Measurements from ENCODE around the gene DNAH14. TPM values are rescaled to one million over a fixed set of nuclear protein-coding genes. Genes with fewer than 3 reads are reported as not detected.

The DNAH14 gene
- total and polyA plus RNA-seq, 2 donors (not counting 1 experiment from before 2014, with no cell fraction given): not detected

- Histone ChIP-seq H3K4me1 (ENCODE audit: control insufficient read depth in 2 of 2, insufficient read depth in 2 of 2, low read length in 2 of 2) (no peaks in the 10 kb centered on the region), H3K79me2 (ENCODE audit: control insufficient read depth, insufficient read depth, low read length) (no peaks in the 10 kb centered on the region), H3K36me3 (replicated peaks in 1 of 2; ENCODE audit: control extremely low read depth in 1 of 2, control insufficient read depth in 1 of 2, extremely low read depth in 1 of 2, insufficient read depth in 2 of 2, low read length in 1 of 2) (peaks cover 1 to 21% of the 10 kb centered on the region in 2 experiments), H3K9ac (ENCODE audit: low read length) (no peak overlapping the region), H3K9me3 (ENCODE audit: control extremely low read depth in 1 of 3, control insufficient read depth in 2 of 3, insufficient read depth in 1 of 3, low read length in 2 of 3) (no peaks in the 10 kb centered on the region), H3K27me3 (replicated peaks in 1 of 4; ENCODE audit: control extremely low read depth in 1 of 4, control insufficient read depth in 3 of 4, insufficient read depth in 4 of 4, low read length in 3 of 4) (no peaks in the 10 kb centered on the region), H4K20me1 (ENCODE audit: control insufficient read depth, insufficient read depth, low read length, poor library complexity, severe bottlenecking) (no peaks in the 10 kb centered on the region), H3K4me3 (ENCODE audit: control extremely low read depth in 1 of 5, extremely low read depth in 1 of 5, insufficient read depth in 1 of 5, low read depth in 2 of 5, low read length in 4 of 5) (no peak overlapping the region), H3K4me2 (replicated peaks; ENCODE audit: low read depth, low read length, poor library complexity, severe bottlenecking) (no peak overlapping the region), H3K27ac (ENCODE audit: low read length in 2 of 2) (no peak overlapping the region), H2AFZ (ENCODE audit: insufficient read depth, low read depth, low read length, poor library complexity, severe bottlenecking) (no peak overlapping the region)
- H3K27me3 Mint-ChIP-seq: no peaks in the 10 kb centered on the region
- H3K27ac Mint-ChIP-seq: no peak overlapping the region
- CTCF ChIA-PET: no interaction called here
- no peak overlapping the region for H3K4me3 Mint-ChIP-seq
- no peaks in the 10 kb centered on the region for H3K9me3 Mint-ChIP-seq (ENCODE audit: insufficient read depth)
- DNase-seq (no peak), ATAC-seq (ENCODE audit: low read depth) (no peak)
- no CpG with 5 or more reads among the region's 2 CpGs for WGBS (ENCODE audit: insufficient coverage)
- TF ChIP-seq EZH2 (IDR thresholded peaks at IDR 0.05; ENCODE audit: borderline replicate concordance, insufficient read depth, low read depth, low read length, poor library complexity, severe bottlenecking) (no peak), CTCF (IDR thresholded peaks at IDR 0.05) (no peak)
- no peaks in the 10 kb centered on the region for H3K4me1 Mint-ChIP-seq
- POLR2A ChIA-PET: no interaction called here
- intact Hi-C loops (cut with micrococcal nuclease): no loop called here
These were observed 466.9 kb downstream of the DNAH14 start for GRCh38 chr1:225396357-225396756.

- ChIA-PET POLR2A (no interaction called here), CTCF (no interaction called here)
- Mint-ChIP-seq H3K9me3 (ENCODE audit: insufficient read depth) (no peaks in the 10 kb centered on the region), H3K27ac (no peak overlapping the region), H3K4me1 (no peaks in the 10 kb centered on the region), H3K27me3 (no peaks in the 10 kb centered on the region), H3K4me3 (no peak overlapping the region)
- Histone ChIP-seq H3K27ac (ENCODE audit: low read length in 2 of 2) (no peak overlapping the region), H3K79me2 (ENCODE audit: control insufficient read depth, insufficient read depth, low read length) (no peaks in the 10 kb centered on the region), H3K36me3 (replicated peaks in 1 of 2; ENCODE audit: control extremely low read depth in 1 of 2, control insufficient read depth in 1 of 2, extremely low read depth in 1 of 2, insufficient read depth in 2 of 2, low read length in 1 of 2) (peaks cover 3 to 55% of the 10 kb centered on the region in 2 experiments), H4K20me1 (ENCODE audit: control insufficient read depth, insufficient read depth, low read length, poor library complexity, severe bottlenecking) (no peaks in the 10 kb centered on the region), H3K9me3 (ENCODE audit: control extremely low read depth in 1 of 3, control insufficient read depth in 2 of 3, insufficient read depth in 1 of 3, low read length in 2 of 3) (no peaks in the 10 kb centered on the region), H3K4me3 (ENCODE audit: control extremely low read depth in 1 of 5, extremely low read depth in 1 of 5, insufficient read depth in 1 of 5, low read depth in 2 of 5, low read length in 4 of 5) (no peak overlapping the region), H3K4me2 (replicated peaks; ENCODE audit: low read depth, low read length, poor library complexity, severe bottlenecking) (no peak overlapping the region), H3K9ac (ENCODE audit: low read length) (no peak overlapping the region), H3K4me1 (ENCODE audit: control insufficient read depth in 2 of 2, insufficient read depth in 2 of 2, low read length in 2 of 2) (no peaks in the 10 kb centered on the region), H2AFZ (ENCODE audit: insufficient read depth, low read depth, low read length, poor library complexity, severe bottlenecking) (no peak overlapping the region), H3K27me3 (replicated peaks in 1 of 4; ENCODE audit: control extremely low read depth in 1 of 4, control insufficient read depth in 3 of 4, insufficient read depth in 4 of 4, low read length in 3 of 4) (no peaks in the 10 kb centered on the region)
- intact Hi-C loops (cut with micrococcal nuclease): no loop called here
- no peak for ATAC-seq (ENCODE audit: low read depth)
- DNase-seq: no peak
- 93% methylated on average over 2 of the region's 5 CpGs for WGBS (ENCODE audit: insufficient coverage)
- TF ChIP-seq CTCF (IDR thresholded peaks at IDR 0.05): no peak
- no peak for TF ChIP-seq EZH2 (IDR thresholded peaks at IDR 0.05; ENCODE audit: borderline replicate concordance, insufficient read depth, low read depth, low read length, poor library complexity, severe bottlenecking)
These were observed 471.5 kb downstream of the DNAH14 start for GRCh38 chr1:225400968-225401367.

All from B cell (primary cell).